ENCODE data around the gene PDE1C.

The PDE1C gene

GRCh38 chr7:31785101-31785500, 285.1 kb downstream of the PDE1C start:
- no peak overlapping the region for H2AK5ac ChIP-seq (ENCODE audit: low read length)
- no peak overlapping the region for H3K4me3 ChIP-seq (ENCODE audit: low read depth, low read length)
- no CpG with 5 or more reads among the region's 2 CpGs for WGBS (ENCODE audit: extremely low coverage, insufficient coverage, insufficient read length)
- H3K36me3 ChIP-seq (ENCODE audit: control insufficient read depth in 1 of 2, insufficient read depth in 2 of 2, low read length in 2 of 2) = no peaks in the 10 kb centered on the region
- no peaks in the 10 kb centered on the region for H3K79me1 ChIP-seq (ENCODE audit: low read length)
- no peak for DNase-seq
- no peaks in the 10 kb centered on the region for H3K4me1 ChIP-seq (ENCODE audit: control insufficient read depth in 1 of 2, insufficient read depth in 2 of 2, low read length in 2 of 2)
- no peak overlapping the region for H3K9ac ChIP-seq (ENCODE audit: low read length)
- H3K23ac ChIP-seq (ENCODE audit: low read length) = no peak overlapping the region
- H3K27ac ChIP-seq (ENCODE audit: low read depth, low read length) = no peak overlapping the region
- H2BK120ac ChIP-seq (ENCODE audit: insufficient read depth, low read length, poor library complexity) = no peak overlapping the region
- H3K9me3 ChIP-seq (ENCODE audit: insufficient read depth, low read depth, low read length) = no peaks in the 10 kb centered on the region
- H3K4me2 ChIP-seq (ENCODE audit: low read length) = no peak overlapping the region
- no peak overlapping the region for H2BK12ac ChIP-seq (ENCODE audit: low read length)
- no peaks in the 10 kb centered on the region for H3K79me2 ChIP-seq (ENCODE audit: control insufficient read depth, insufficient read depth, low read length, poor library complexity)
- H3K4ac ChIP-seq (ENCODE audit: low read depth, low read length) = no peak overlapping the region
- no peak overlapping the region for H4K91ac ChIP-seq (ENCODE audit: low read depth, low read length)
- H4K8ac ChIP-seq (ENCODE audit: low read depth, low read length) = no peak overlapping the region
- H3K27me3 ChIP-seq (ENCODE audit: insufficient read depth, low read length) = no peaks in the 10 kb centered on the region
- H3K14ac ChIP-seq (ENCODE audit: low read length) = no peak overlapping the region
- no peak overlapping the region for H3K18ac ChIP-seq (ENCODE audit: low read length)
- H2AFZ ChIP-seq (ENCODE audit: insufficient read depth, low read length, poor library complexity) = no peak overlapping the region
- no peak overlapping the region for H4K12ac ChIP-seq (ENCODE audit: low read depth, low read length)
- H2BK5ac ChIP-seq (ENCODE audit: low read depth, low read length, poor library complexity) = no peak overlapping the region

- no peak overlapping the region for H2BK5ac ChIP-seq (ENCODE audit: low read depth, low read length, poor library complexity)
- H2BK12ac ChIP-seq (ENCODE audit: low read length) = no peak overlapping the region
- H2AK5ac ChIP-seq (ENCODE audit: low read length) = no peak overlapping the region
- H3K79me2 ChIP-seq (ENCODE audit: control insufficient read depth, insufficient read depth, low read length, poor library complexity) = no peaks in the 10 kb centered on the region
- WGBS (ENCODE audit: extremely low coverage, insufficient coverage, insufficient read length) = no CpG with 5 or more reads among the region's 2 CpGs
- no peak overlapping the region for H3K23ac ChIP-seq (ENCODE audit: low read length)
- no peaks in the 10 kb centered on the region for H3K36me3 ChIP-seq (ENCODE audit: control insufficient read depth in 1 of 2, insufficient read depth in 2 of 2, low read length in 2 of 2)
- no peak overlapping the region for H3K18ac ChIP-seq (ENCODE audit: low read length)
- H3K27me3 ChIP-seq (ENCODE audit: insufficient read depth, low read length) = no peaks in the 10 kb centered on the region
- no peak for DNase-seq
- H3K4me1 ChIP-seq (ENCODE audit: control insufficient read depth in 1 of 2, insufficient read depth in 2 of 2, low read length in 2 of 2) = no peaks in the 10 kb centered on the region
- H3K27ac ChIP-seq (ENCODE audit: low read depth, low read length) = no peak overlapping the region
- no peak overlapping the region for H3K14ac ChIP-seq (ENCODE audit: low read length)
- H3K4me2 ChIP-seq (ENCODE audit: low read length) = no peak overlapping the region
- H3K4me3 ChIP-seq (ENCODE audit: low read depth, low read length) = no peak overlapping the region
- H2AFZ ChIP-seq (ENCODE audit: insufficient read depth, low read length, poor library complexity) = no peak overlapping the region
- H3K9me3 ChIP-seq (ENCODE audit: insufficient read depth, low read depth, low read length) = no peaks in the 10 kb centered on the region
- H4K8ac ChIP-seq (ENCODE audit: low read depth, low read length) = no peak overlapping the region
- no peak overlapping the region for H4K91ac ChIP-seq (ENCODE audit: low read depth, low read length)
- no peaks in the 10 kb centered on the region for H3K79me1 ChIP-seq (ENCODE audit: low read length)
- no peak overlapping the region for H2BK120ac ChIP-seq (ENCODE audit: insufficient read depth, low read length, poor library complexity)
- no peak overlapping the region for H3K4ac ChIP-seq (ENCODE audit: low read depth, low read length)
- H3K9ac ChIP-seq (ENCODE audit: low read length) = no peak overlapping the region
- H4K12ac ChIP-seq (ENCODE audit: low read depth, low read length) = no peak overlapping the region
Measured at GRCh38 chr7:31783221-31783620, 287.0 kb downstream of the PDE1C start.

- H2BK12ac ChIP-seq (ENCODE audit: low read length) = no peak overlapping the region
- no peaks in the 10 kb centered on the region for H3K27me3 ChIP-seq (ENCODE audit: insufficient read depth, low read length)
- no peak overlapping the region for H3K4me3 ChIP-seq (ENCODE audit: low read depth, low read length)
- no peaks in the 10 kb centered on the region for H3K36me3 ChIP-seq (ENCODE audit: control insufficient read depth in 1 of 2, insufficient read depth in 2 of 2, low read length in 2 of 2)
- no peak overlapping the region for H4K91ac ChIP-seq (ENCODE audit: low read depth, low read length)
- H3K27ac ChIP-seq (ENCODE audit: low read depth, low read length) = no peak overlapping the region
- no CpG with 5 or more reads among the region's 7 CpGs for WGBS (ENCODE audit: extremely low coverage, insufficient coverage, insufficient read length)
- H3K23ac ChIP-seq (ENCODE audit: low read length) = no peak overlapping the region
- no peak overlapping the region for H2AFZ ChIP-seq (ENCODE audit: insufficient read depth, low read length, poor library complexity)
- no peak overlapping the region for H3K9ac ChIP-seq (ENCODE audit: low read length)
- no peak overlapping the region for H4K8ac ChIP-seq (ENCODE audit: low read depth, low read length)
- H2AK5ac ChIP-seq (ENCODE audit: low read length) = no peak overlapping the region
- H3K79me2 ChIP-seq (ENCODE audit: control insufficient read depth, insufficient read depth, low read length, poor library complexity) = no peaks in the 10 kb centered on the region
- no peak overlapping the region for H3K14ac ChIP-seq (ENCODE audit: low read length)
- no peak overlapping the region for H3K4ac ChIP-seq (ENCODE audit: low read depth, low read length)
- H3K18ac ChIP-seq (ENCODE audit: low read length) = no peak overlapping the region
- DNase-seq = peak; percentile 16 to 81
- H2BK120ac ChIP-seq (ENCODE audit: insufficient read depth, low read length, poor library complexity) = no peak overlapping the region
- H2BK5ac ChIP-seq (ENCODE audit: low read depth, low read length, poor library complexity) = no peak overlapping the region
- H4K12ac ChIP-seq (ENCODE audit: low read depth, low read length) = no peak overlapping the region
- H3K4me2 ChIP-seq (ENCODE audit: low read length) = no peak overlapping the region
- no peaks in the 10 kb centered on the region for H3K9me3 ChIP-seq (ENCODE audit: insufficient read depth, low read depth, low read length)
- no peaks in the 10 kb centered on the region for H3K79me1 ChIP-seq (ENCODE audit: low read length)
- H3K4me1 ChIP-seq (ENCODE audit: control insufficient read depth in 1 of 2, insufficient read depth in 2 of 2, low read length in 2 of 2) = no peaks in the 10 kb centered on the region
Measured at GRCh38 chr7:31782411-31782991, 287.7 kb downstream of the PDE1C start.

- Histone ChIP-seq H3K4ac (ENCODE audit: low read depth, low read length) (no peak overlapping the region), H2BK120ac (ENCODE audit: insufficient read depth, low read length, poor library complexity) (no peak overlapping the region), H3K4me1 (ENCODE audit: control insufficient read depth in 1 of 2, insufficient read depth in 2 of 2, low read length in 2 of 2) (peaks cover 3 to 6% of the 10 kb centered on the region in 2 experiments), H4K8ac (ENCODE audit: low read depth, low read length) (no peak overlapping the region), H3K14ac (ENCODE audit: low read length) (no peak overlapping the region), H3K9me3 (ENCODE audit: insufficient read depth, low read depth, low read length) (no peaks in the 10 kb centered on the region), H3K27ac (ENCODE audit: low read depth, low read length) (no peak overlapping the region), H3K9ac (ENCODE audit: low read length) (no peak overlapping the region), H3K79me1 (ENCODE audit: low read length) (no peaks in the 10 kb centered on the region), H2AK5ac (ENCODE audit: low read length) (no peak overlapping the region), H3K27me3 (ENCODE audit: insufficient read depth, low read length) (no peaks in the 10 kb centered on the region), H3K18ac (ENCODE audit: low read length) (no peak overlapping the region), H3K36me3 (ENCODE audit: control insufficient read depth in 1 of 2, insufficient read depth in 2 of 2, low read length in 2 of 2) (no peaks in the 10 kb centered on the region), H2AFZ (ENCODE audit: insufficient read depth, low read length, poor library complexity) (no peak overlapping the region), H3K23ac (ENCODE audit: low read length) (no peak overlapping the region), H3K4me2 (ENCODE audit: low read length) (no peak overlapping the region), H4K12ac (ENCODE audit: low read depth, low read length) (no peak overlapping the region), H2BK5ac (ENCODE audit: low read depth, low read length, poor library complexity) (no peak overlapping the region), H3K79me2 (ENCODE audit: control insufficient read depth, insufficient read depth, low read length, poor library complexity) (no peaks in the 10 kb centered on the region), H4K91ac (ENCODE audit: low read depth, low read length) (no peak overlapping the region), H2BK12ac (ENCODE audit: low read length) (no peak overlapping the region), H3K4me3 (ENCODE audit: low read depth, low read length) (no peak overlapping the region)
- no peak for DNase-seq
- WGBS (ENCODE audit: extremely low coverage, insufficient coverage, insufficient read length) = no CpG with 5 or more reads among the region's 3 CpGs
Measured at GRCh38 chr7:31778296-31778695, 291.9 kb downstream of the PDE1C start.
